Tibial nerve (tissue), 4 donors: ENCODE measurements around the gene ACVR1. TPM values are rescaled to one million over a fixed set of nuclear protein-coding genes. Genes with fewer than 3 reads are reported as not detected.

Experiments used
- DNase-seq, 2 donors: peaks; one replicate each; pipeline ENCODE4 v3.0.0-alpha.2; 2019; ENCODE audit warnings: low spot score in 2 of 2
- H3K27ac ChIP-seq, 4 donors: fragments of 200-600 bp; sonication (generic) in 3 of 4; one replicate each; pipeline ENCODE4 v1.5.1; 2017 to 2019; ENCODE audit warnings: mild to moderate bottlenecking in 1 of 4
- H3K27me3 ChIP-seq, 2 donors: fragments of 200-600 bp; sonication (generic) in 1 of 2; one replicate each; pipeline versions ENCODE4 v1.5.1 to v1.6.0; 2017 to 2019
- H3K36me3 ChIP-seq, 3 donors: fragments of 200-600 bp; sonication (generic); one replicate each; pipeline ENCODE4 v1.5.1; 2018 to 2019
- H3K4me1 ChIP-seq, 4 donors: fragments of 200-600 bp; sonication (generic) in 3 of 4; one replicate each; pipeline ENCODE4 v1.5.1; 2017 to 2019
- H3K4me3 ChIP-seq, 4 donors: fragments of 200-600 bp; sonication (generic) in 3 of 4; one replicate each; pipeline ENCODE4 v1.5.1; 2017 to 2019; ENCODE audit warnings: mild to moderate bottlenecking in 1 of 4, moderate library complexity in 1 of 4
- H3K9me3 ChIP-seq, 4 donors: fragments of 200-600 bp; sonication (generic) in 3 of 4; one replicate each; pipeline ENCODE4 v1.5.1; 2017 to 2019
- CTCF ChIP-seq, 5 experiments: fragments of 200-600 bp in 3 of 5; fragments of 450-650 bp in 2 of 5; sonication (generic) in 3 of 5; IDR thresholded peaks; one replicate each; pipeline ENCODE4 v1.5.1; 2016 to 2019; ENCODE audit warnings: antibody characterized with exemption in 5 of 5, mild to moderate bottlenecking in 3 of 5, moderate library complexity in 2 of 5
- EP300 ChIP-seq, 2 donors: sonication (generic); formaldehyde crosslinking; IDR thresholded peaks; one replicate each; pipeline ENCODE4 v1.6.1; 2017; ENCODE audit warnings: antibody characterized with exemption in 2 of 2, mild to moderate bottlenecking in 1 of 2
- POLR2A ChIP-seq, 2 donors: fragments of 450-650 bp; IDR thresholded peaks; one replicate each; pipeline ENCODE4 v1.6.1; 2017; ENCODE audit warnings: antibody characterized with exemption in 2 of 2, mild to moderate bottlenecking in 2 of 2, moderate library complexity in 2 of 2
- WGBS, 2 donors: methylation state at CpG; one replicate each; pipeline ENCODE4 v1.1.5; 2018; 5-methylcytosine and 5-hydroxymethylcytosine counted together
- total RNA-seq, 4 donors: library from RNA; depleted of rRNA; stranded (reverse); fragments of >200 nt; gene quantifications; one replicate each; pipeline ENCODE4 v1.1.0, GENCODE V29; 2016

The ACVR1 gene
- total RNA-seq, 4 donors from 2014 or later = 19.2 to 24.7 (median 22.8) TPM

- Histone ChIP-seq H3K4me3 (no peak overlapping the region), H3K9me3 (no peaks in the 10 kb centered on the region), H3K36me3 (no peaks in the 10 kb centered on the region), H3K4me1 (peaks cover 0 to 59% (median 3%) of the 10 kb centered on the region in 4 donors), H3K27me3 (no peaks in the 10 kb centered on the region), H3K27ac (no peak overlapping the region)
- WGBS, 2 donors = 68 to 70% methylated on average over 2 of the region's 2 CpGs
- TF ChIP-seq CTCF (IDR thresholded peaks at IDR 0.05) (no peak), POLR2A (IDR thresholded peaks at IDR 0.05) (no peak), EP300 (IDR thresholded peaks at IDR 0.05) (no peak)
- no peak for DNase-seq
Measured at GRCh38 chr2:157868993-157869392, 7.1 kb downstream of the ACVR1 start.

GRCh38 chr2:157867703-157868102 lies 8.4 kb downstream of the ACVR1 start:
- TF ChIP-seq POLR2A (IDR thresholded peaks at IDR 0.05) (no peak), EP300 (IDR thresholded peaks at IDR 0.05) (no peak), CTCF (IDR thresholded peaks at IDR 0.05) (no peak)
- no peaks in the 10 kb centered on the region for H3K9me3 ChIP-seq
- no peak for DNase-seq
- no peak overlapping the region for H3K4me3 ChIP-seq
- no peak overlapping the region for H3K27ac ChIP-seq
- H3K4me1 ChIP-seq = peaks cover 0 to 51% (median 2%) of the 10 kb centered on the region in 4 donors
- H3K36me3 ChIP-seq = no peaks in the 10 kb centered on the region
- no peaks in the 10 kb centered on the region for H3K27me3 ChIP-seq

- WGBS, 2 donors = 71 to 77% methylated on average over 4 of the region's 4 CpGs
- H3K4me1 ChIP-seq = peaks cover 0 to 48% (median 2%) of the 10 kb centered on the region in 4 donors
- no peak for DNase-seq
- H3K4me3 ChIP-seq = no peak overlapping the region
- H3K36me3 ChIP-seq = no peaks in the 10 kb centered on the region
- no peak for TF ChIP-seq CTCF (IDR thresholded peaks at IDR 0.05)
- no peak for TF ChIP-seq EP300 (IDR thresholded peaks at IDR 0.05)
- no peak for TF ChIP-seq POLR2A (IDR thresholded peaks at IDR 0.05)
- no peaks in the 10 kb centered on the region for H3K27me3 ChIP-seq
- H3K9me3 ChIP-seq = no peaks in the 10 kb centered on the region
- H3K27ac ChIP-seq = no peak overlapping the region
Measured at GRCh38 chr2:157866666-157867642, 9.2 kb downstream of the ACVR1 start.

GRCh38 chr2:157866202-157866601 lies 9.9 kb downstream of the ACVR1 start:
- no peak for TF ChIP-seq EP300 (IDR thresholded peaks at IDR 0.05)
- no peak for TF ChIP-seq POLR2A (IDR thresholded peaks at IDR 0.05)
- TF ChIP-seq CTCF (IDR thresholded peaks at IDR 0.05) = no peak
- H3K4me3 ChIP-seq = no peak overlapping the region
- H3K36me3 ChIP-seq = no peaks in the 10 kb centered on the region
- no peak overlapping the region for H3K27ac ChIP-seq
- H3K4me1 ChIP-seq = peaks cover 0 to 43% (median 2%) of the 10 kb centered on the region in 4 donors
- no peak for DNase-seq
- H3K27me3 ChIP-seq = no peaks in the 10 kb centered on the region
- no peaks in the 10 kb centered on the region for H3K9me3 ChIP-seq
- WGBS, 2 donors = 50 to 55% methylated on average over 3 of the region's 3 CpGs

DNA sequence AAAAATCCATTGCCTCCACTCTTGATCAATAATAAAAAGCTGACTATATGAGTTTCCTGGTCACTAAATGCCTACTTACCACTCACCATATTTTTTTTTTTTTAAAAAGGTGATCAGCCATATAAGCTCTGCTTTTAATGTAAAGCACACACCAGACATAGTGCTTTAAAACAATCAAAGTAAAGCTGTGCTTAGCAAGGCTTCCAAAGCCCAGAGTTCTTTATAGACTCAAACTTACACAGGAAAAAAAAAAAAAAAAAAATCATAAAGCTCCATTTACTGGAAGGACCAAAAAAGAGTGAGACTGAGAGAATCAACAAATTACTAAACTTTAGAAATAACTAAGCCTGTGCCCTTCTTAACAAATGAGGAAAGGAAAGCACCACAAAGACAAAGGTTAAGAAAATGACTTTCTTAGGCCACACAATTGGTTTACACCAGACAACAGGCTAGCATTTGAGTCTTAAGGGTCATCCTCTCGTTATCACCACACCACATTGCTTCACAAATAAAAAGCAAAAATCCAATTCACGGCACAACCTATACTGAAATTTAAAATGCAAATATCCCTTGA lies 11.2 kb downstream of the ACVR1 start:
- no peaks in the 10 kb centered on the region for H3K36me3 ChIP-seq
- WGBS, 2 donors = 82 to 89% methylated on average over 2 of the region's 2 CpGs
- H3K4me1 ChIP-seq = peaks cover 0 to 43% (median 2%) of the 10 kb centered on the region in 4 donors
- no peaks in the 10 kb centered on the region for H3K9me3 ChIP-seq
- no peak for TF ChIP-seq EP300 (IDR thresholded peaks at IDR 0.05)
- H3K4me3 ChIP-seq = no peak overlapping the region
- DNase-seq = no peak
- H3K27ac ChIP-seq = no peak overlapping the region
- H3K27me3 ChIP-seq = no peaks in the 10 kb centered on the region
